HPDE6-E6E7 (cell line): Measurements from ENCODE around the gene RPRD1B.
"Not testable (repeated sequence)": the region's sequence is repeated elsewhere in the genome, so short reads cannot be mapped to it uniquely, and the experiment has no call there.

Source experiments
- DNase-seq: peaks from one replicate; pipeline ENCODE4 v3.0.0; 2011; ENCODE audit warnings: missing footprints; ENCODE audit errors: extremely low spot score

Gene RPRD1B

GRCh38 chr20:38001173-38001875 is 32.2 kb upstream of the RPRD1B start:
- DNase-seq, result peak; percentile 95

GRCh38 chr20:38001981-38002380 is 31.6 kb upstream of the RPRD1B start:
- no peak for DNase-seq

GRCh38 chr20:38002422-38002821 is 31.1 kb upstream of the RPRD1B start:
- DNase-seq, result no peak

- DNase-seq, result no peak
Observed at GRCh38 chr20:38004416-38004815, 29.1 kb upstream of the RPRD1B start.

GRCh38 chr20:38005903-38006302 is 27.6 kb upstream of the RPRD1B start:
- no peak for DNase-seq

- DNase-seq, result no peak
Observed at GRCh38 chr20:38007526-38007925, 26.0 kb upstream of the RPRD1B start.

- DNase-seq, result no peak
Observed at GRCh38 chr20:38008233-38008944, 25.2 kb upstream of the RPRD1B start.

- DNase-seq, result not testable (repeated sequence)
Observed at GRCh38 chr20:38009416-38009815, 24.1 kb upstream of the RPRD1B start.

- DNase-seq, result no peak
Observed at GRCh38 chr20:38011696-38012095, 21.9 kb upstream of the RPRD1B start.

GRCh38 chr20:38012332-38012731 is 21.2 kb upstream of the RPRD1B start:
- DNase-seq, result no peak

- DNase-seq, result no peak
Observed at GRCh38 chr20:38013887-38014286, 19.7 kb upstream of the RPRD1B start.

- no peak for DNase-seq
Observed at GRCh38 chr20:38017959-38018358, 15.6 kb upstream of the RPRD1B start.

- no peak for DNase-seq
Observed at GRCh38 chr20:38018385-38018784, 15.2 kb upstream of the RPRD1B start.

GRCh38 chr20:38021087-38021772 is 12.3 kb upstream of the RPRD1B start:
- DNase-seq, result no peak

- DNase-seq, result no peak
Observed at GRCh38 chr20:38023181-38024001, 10.2 kb upstream of the RPRD1B start.

GRCh38 chr20:38024496-38024895 is 9.1 kb upstream of the RPRD1B start:
- DNase-seq, result no peak

GRCh38 chr20:38029453-38029852 is 4.1 kb upstream of the RPRD1B start:
- DNase-seq, result no peak

- no peak for DNase-seq
Observed at GRCh38 chr20:38031957-38032356, 1.6 kb upstream of the RPRD1B start.

- no peak for DNase-seq
Observed at GRCh38 chr20:38032585-38033329, 789 bp upstream of the RPRD1B start.

- DNase-seq, result no peak
Observed at GRCh38 chr20:38034108-38034649, 633 bp downstream of the RPRD1B start.

- DNase-seq, result no peak
Observed at GRCh38 chr20:38034961-38035360, 1.4 kb downstream of the RPRD1B start.
